ENCODE results near the gene LSM14A. TPM values are rescaled to one million over a fixed set of nuclear protein-coding genes. Genes with fewer than 3 reads are reported as not detected.
A peak's percentile ranks its signal among the peaks of the same experiment; 100 is the strongest.

LSM14A gene
- total and polyA plus RNA-seq, 2 of the 13 experiments (the other 11 are each of a cell fraction or from before 2014, with no cell fraction given): 77.0 to 83.6 TPM

DNA sequence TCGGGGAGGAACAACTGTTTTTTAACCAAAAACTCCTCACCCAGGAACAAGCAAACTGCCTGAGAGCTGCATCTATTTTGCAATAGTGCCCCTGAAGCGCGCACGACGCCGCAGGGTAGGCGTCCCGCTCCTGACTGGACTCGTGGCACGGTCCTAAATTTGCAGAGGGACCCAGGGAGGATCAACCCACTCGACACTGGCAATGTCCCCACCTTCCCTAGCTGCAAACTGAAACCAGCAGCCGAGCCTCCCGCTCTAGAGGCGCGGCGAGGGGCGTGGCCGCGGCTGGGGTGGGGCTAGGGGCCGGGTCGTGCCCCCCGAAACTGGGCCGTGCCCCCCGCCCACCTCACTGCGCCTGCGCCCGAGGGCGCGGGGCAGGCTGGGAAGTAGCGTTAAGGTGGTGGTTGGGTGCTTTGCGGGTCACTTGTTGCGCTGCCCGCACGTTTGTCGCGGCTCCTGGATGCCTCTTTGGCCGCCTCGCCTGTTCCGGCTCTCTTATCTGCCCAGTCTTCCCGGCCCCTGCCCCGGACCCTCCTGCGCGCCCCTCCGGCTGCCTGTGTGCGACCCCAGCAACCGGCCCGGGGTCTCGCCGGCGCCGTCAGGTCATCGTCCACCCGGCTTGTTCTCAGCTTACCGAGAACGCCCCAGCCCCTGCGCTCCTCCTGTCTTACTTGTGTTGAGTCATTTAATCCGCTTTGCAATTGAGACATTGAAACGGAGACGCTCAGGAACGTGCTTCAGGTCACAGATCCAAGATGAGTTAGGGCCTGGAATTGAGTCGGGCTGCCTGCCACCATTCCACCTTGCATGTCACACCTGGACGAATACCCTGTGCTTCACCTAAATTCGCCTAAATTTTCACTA is 37.9 kb upstream of the LSM14A start (continued):
- no peak for TF ChIP-seq ZNF615 (CRISPR knock-in tag; IDR thresholded peaks at IDR 0.05; ENCODE audit: borderline replicate concordance)
- TF ChIP-seq KMT2B (CRISPR knock-in tag; IDR thresholded peaks at IDR 0.05): peak; percentile 70
- TF ChIP-seq ZNF468 (CRISPR knock-in tag; IDR thresholded peaks at IDR 0.05): no peak
- TF ChIP-seq ZNF768 (CRISPR knock-in tag; IDR thresholded peaks at IDR 0.05): peak; percentile 47
- TF ChIP-seq, protein P1, sequence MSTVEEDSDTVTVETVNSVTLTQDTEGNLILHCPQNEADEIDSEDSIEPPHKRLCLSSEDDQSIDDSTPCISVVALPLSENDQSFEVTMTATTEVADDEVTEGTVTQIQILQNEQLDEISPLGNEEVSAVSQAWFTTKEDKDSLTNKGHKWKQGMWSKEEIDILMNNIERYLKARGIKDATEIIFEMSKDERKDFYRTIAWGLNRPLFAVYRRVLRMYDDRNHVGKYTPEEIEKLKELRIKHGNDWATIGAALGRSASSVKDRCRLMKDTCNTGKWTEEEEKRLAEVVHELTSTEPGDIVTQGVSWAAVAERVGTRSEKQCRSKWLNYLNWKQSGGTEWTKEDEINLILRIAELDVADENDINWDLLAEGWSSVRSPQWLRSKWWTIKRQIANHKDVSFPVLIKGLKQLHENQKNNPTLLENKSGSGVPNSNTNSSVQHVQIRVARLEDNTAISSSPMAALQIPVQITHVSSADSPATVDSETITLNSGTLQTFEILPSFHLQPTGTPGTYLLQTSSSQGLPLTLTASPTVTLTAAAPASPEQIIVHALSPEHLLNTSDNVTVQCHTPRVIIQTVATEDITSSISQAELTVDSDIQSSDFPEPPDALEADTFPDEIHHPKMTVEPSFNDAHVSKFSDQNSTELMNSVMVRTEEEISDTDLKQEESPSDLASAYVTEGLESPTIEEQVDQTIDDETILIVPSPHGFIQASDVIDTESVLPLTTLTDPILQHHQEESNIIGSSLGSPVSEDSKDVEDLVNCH (CRISPR knock-in tag; IDR thresholded peaks at IDR 0.05): no peak
- TF ChIP-seq, protein P2, sequence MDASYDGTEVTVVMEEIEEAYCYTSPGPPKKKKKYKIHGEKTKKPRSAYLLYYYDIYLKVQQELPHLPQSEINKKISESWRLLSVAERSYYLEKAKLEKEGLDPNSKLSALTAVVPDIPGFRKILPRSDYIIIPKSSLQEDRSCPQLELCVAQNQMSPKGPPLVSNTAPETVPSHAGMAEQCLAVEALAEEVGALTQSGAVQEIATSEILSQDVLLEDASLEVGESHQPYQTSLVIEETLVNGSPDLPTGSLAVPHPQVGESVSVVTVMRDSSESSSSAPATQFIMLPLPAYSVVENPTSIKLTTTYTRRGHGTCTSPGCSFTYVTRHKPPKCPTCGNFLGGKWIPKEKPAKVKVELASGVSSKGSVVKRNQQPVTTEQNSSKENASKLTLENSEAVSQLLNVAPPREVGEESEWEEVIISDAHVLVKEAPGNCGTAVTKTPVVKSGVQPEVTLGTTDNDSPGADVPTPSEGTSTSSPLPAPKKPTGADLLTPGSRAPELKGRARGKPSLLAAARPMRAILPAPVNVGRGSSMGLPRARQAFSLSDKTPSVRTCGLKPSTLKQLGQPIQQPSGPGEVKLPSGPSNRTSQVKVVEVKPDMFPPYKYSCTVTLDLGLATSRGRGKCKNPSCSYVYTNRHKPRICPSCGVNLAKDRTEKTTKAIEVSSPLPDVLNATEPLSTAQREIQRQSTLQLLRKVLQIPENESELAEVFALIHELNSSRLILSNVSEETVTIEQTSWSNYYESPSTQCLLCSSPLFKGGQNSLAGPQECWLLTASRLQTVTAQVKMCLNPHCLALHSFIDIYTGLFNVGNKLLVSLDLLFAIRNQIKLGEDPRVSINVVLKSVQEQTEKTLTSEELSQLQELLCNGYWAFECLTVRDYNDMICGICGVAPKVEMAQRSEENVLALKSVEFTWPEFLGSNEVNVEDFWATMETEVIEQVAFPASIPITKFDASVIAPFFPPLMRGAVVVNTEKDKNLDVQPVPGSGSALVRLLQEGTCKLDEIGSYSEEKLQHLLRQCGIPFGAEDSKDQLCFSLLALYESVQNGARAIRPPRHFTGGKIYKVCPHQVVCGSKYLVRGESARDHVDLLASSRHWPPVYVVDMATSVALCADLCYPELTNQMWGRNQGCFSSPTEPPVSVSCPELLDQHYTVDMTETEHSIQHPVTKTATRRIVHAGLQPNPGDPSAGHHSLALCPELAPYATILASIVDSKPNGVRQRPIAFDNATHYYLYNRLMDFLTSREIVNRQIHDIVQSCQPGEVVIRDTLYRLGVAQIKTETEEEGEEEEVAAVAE (CRISPR knock-in tag; IDR thresholded peaks at IDR 0.05; ENCODE audit: borderline replicate concordance): peak; percentile 46; the same call in 1 of the 2 replicates
- TF ChIP-seq ZNF331 (CRISPR knock-in tag; IDR thresholded peaks at IDR 0.05): peak; percentile 15; the same call in 1 of the 2 replicates
- peak; percentile 46; the same call in 1 of the 2 replicates for TF ChIP-seq ISL2 (CRISPR knock-in tag; IDR thresholded peaks at IDR 0.05)
- TF ChIP-seq MED1 (CRISPR knock-in tag; IDR thresholded peaks at IDR 0.05): peak; percentile 57
- TF ChIP-seq EED (CRISPR knock-in tag; IDR thresholded peaks at IDR 0.05): 0 out of 2 replicates have a peak, but pooled peaks have one; percentile 51
- TF ChIP-seq NFYC (CRISPR knock-in tag; IDR thresholded peaks at IDR 0.05): no peak
- TF ChIP-seq RBFOX2 (IDR thresholded peaks at IDR 0.05; ENCODE audit: low read depth, low read length): peak; percentile 94
- TF ChIP-seq GTF2F1 (IDR thresholded peaks at IDR 0.05; ENCODE audit: low read length): no peak
- TF ChIP-seq TAF15 (IDR thresholded peaks at IDR 0.05; ENCODE audit: low read depth, low read length, poor library complexity, severe bottlenecking): no peak
- peak; percentile 37; the same call in 1 of the 2 replicates for TF ChIP-seq MEIS2 (CRISPR knock-in tag; IDR thresholded peaks at IDR 0.05)
- TF ChIP-seq, protein P3, sequence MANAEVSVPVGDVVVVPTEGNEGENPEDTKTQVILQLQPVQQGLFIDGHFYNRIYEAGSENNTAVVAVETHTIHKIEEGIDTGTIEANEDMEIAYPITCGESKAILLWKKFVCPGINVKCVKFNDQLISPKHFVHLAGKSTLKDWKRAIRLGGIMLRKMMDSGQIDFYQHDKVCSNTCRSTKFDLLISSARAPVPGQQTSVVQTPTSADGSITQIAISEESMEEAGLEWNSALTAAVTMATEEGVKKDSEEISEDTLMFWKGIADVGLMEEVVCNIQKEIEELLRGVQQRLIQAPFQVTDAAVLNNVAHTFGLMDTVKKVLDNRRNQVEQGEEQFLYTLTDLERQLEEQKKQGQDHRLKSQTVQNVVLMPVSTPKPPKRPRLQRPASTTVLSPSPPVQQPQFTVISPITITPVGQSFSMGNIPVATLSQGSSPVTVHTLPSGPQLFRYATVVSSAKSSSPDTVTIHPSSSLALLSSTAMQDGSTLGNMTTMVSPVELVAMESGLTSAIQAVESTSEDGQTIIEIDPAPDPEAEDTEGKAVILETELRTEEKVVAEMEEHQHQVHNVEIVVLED (CRISPR knock-in tag; IDR thresholded peaks at IDR 0.05; ENCODE audit: borderline replicate concordance): peak; percentile 56
- TF ChIP-seq ZNF724P (CRISPR knock-in tag; IDR thresholded peaks at IDR 0.05; ENCODE audit: borderline replicate concordance): 0 out of 2 replicates have a peak, but pooled peaks have one; percentile 43
- TF ChIP-seq ZKSCAN1 (IDR thresholded peaks at IDR 0.05; ENCODE audit: low read length): no peak
- no peak for TF ChIP-seq ELF1 (CRISPR knock-in tag; IDR thresholded peaks at IDR 0.05)
- TF ChIP-seq BORCS8-MEF2B (CRISPR knock-in tag; IDR thresholded peaks at IDR 0.05): peak; percentile 35; the same call in 1 of the 2 replicates
- TF ChIP-seq, protein P4, sequence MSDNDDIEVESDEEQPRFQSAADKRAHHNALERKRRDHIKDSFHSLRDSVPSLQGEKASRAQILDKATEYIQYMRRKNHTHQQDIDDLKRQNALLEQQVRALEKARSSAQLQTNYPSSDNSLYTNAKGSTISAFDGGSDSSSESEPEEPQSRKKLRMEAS (IDR thresholded peaks at IDR 0.05): peak; percentile 68
- peak; percentile 72; the same call in 1 of the 2 replicates for TF ChIP-seq SP5 (CRISPR knock-in tag; IDR thresholded peaks at IDR 0.05; ENCODE audit: borderline replicate concordance, low read depth)
